H1 (cell line): ENCODE data around the gene SRPRA. TPM values are rescaled to one million over a fixed set of nuclear protein-coding genes. Genes with fewer than 3 reads are reported as not detected.

Source experiments
- CTCF ChIA-PET: fragments of 300-600 bp; sonication (Branson Sonifier 250); formaldehyde crosslinking; loops from one replicate; lab custom pipeline; 2021; ENCODE audit not compliant: partially characterized antibody; lab: Charles Lee
- POLR2A ChIA-PET: fragments of 300-600 bp; sonication (Branson Sonifier 250); formaldehyde crosslinking; loops from one replicate; lab custom pipeline; 2021; ENCODE audit warnings: inconsistent platforms; ENCODE audit not compliant: partially characterized antibody; lab: Charles Lee
- DNase-seq, 2 experiments: peaks; one replicate each; pipeline versions ENCODE4 v3.0.0 to v3.0.0-alpha.2; 2010 to 2022; ENCODE audit warnings: low spot score in 2 of 2, low read depth in 1 of 2, mixed read lengths in 1 of 2
- FAIRE-seq: peaks from 2 replicates; lab custom pipeline; 2011; peaks lifted over from hg19 to GRCh38; lab: Jason Lieb, UNC
- H2AFZ ChIP-seq: 2 replicates; pipeline ENCODE4 v1.8.1; 2012; ENCODE audit warnings: low read length, inconsistent platforms
- H2AK5ac ChIP-seq: 2 replicates; pipeline ENCODE4 v1.6.1; 2013; ENCODE audit warnings: low read depth, low read length
- H2BK120ac ChIP-seq: replicated peaks from 2 replicates; pipeline ENCODE3; 2013; ENCODE audit warnings: low read depth, low read length, inconsistent platforms
- H2BK12ac ChIP-seq: 2 replicates; pipeline ENCODE4 v1.6.1; 2013; ENCODE audit warnings: low read depth, low read length
- H2BK15ac ChIP-seq: 2 replicates; pipeline ENCODE4 v1.6.1; 2013; ENCODE audit warnings: low read length
- H2BK20ac ChIP-seq: 2 replicates; pipeline ENCODE4 v1.6.1; 2013; ENCODE audit warnings: low read length
- H2BK5ac ChIP-seq: 2 replicates; pipeline ENCODE4 v1.6.1; 2013; ENCODE audit warnings: low read depth, low read length
- H3K14ac ChIP-seq: 2 replicates; pipeline ENCODE4 v1.6.1; 2013; ENCODE audit warnings: inconsistent platforms; ENCODE audit not compliant: insufficient read length
- H3K18ac ChIP-seq: 2 replicates; pipeline ENCODE4 v1.6.1; 2013; ENCODE audit warnings: low read length; ENCODE audit errors: extremely low read depth
- H3K23ac ChIP-seq: 2 replicates; pipeline ENCODE4 v1.6.1; 2013; ENCODE audit warnings: inconsistent platforms; ENCODE audit not compliant: insufficient read length
- H3K23me2 ChIP-seq: 2 replicates; pipeline ENCODE4 v1.6.1; 2013; ENCODE audit warnings: low read depth, low read length
- H3K27ac ChIP-seq: 2 replicates; pipeline ENCODE4 v1.6.1; 2011; ENCODE audit warnings: low read depth, low read length, inconsistent platforms
- H3K27me3 ChIP-seq, 4 experiments: replicated peaks in 1 of 4; 1 replicate in 1 of 4; 2 replicates in 3 of 4; pipeline versions ENCODE4 v1.6.1 to v1.8.1; 2011 to 2013; ENCODE audit warnings: low read length in 3 of 4, mild to moderate bottlenecking in 3 of 4, inconsistent platforms in 2 of 4, mixed read lengths in 2 of 4, moderate library complexity in 1 of 4; ENCODE audit not compliant: control insufficient read depth in 3 of 4, insufficient read depth in 3 of 4; ENCODE audit errors: extremely low read depth in 1 of 4
- H3K36me3 ChIP-seq, 4 experiments: 2 replicates each; pipeline versions ENCODE4 v1.6.1 to v1.8.1; 2011 to 2013; ENCODE audit warnings: mild to moderate bottlenecking in 4 of 4, low read length in 3 of 4, moderate library complexity in 2 of 4, control low read depth in 1 of 4, inconsistent platforms in 1 of 4; ENCODE audit not compliant: insufficient read depth in 4 of 4, control insufficient read depth in 2 of 4
- H3K4ac ChIP-seq: replicated peaks from 2 replicates; pipeline ENCODE3; 2013; ENCODE audit warnings: low read length, low read depth, mixed read lengths, inconsistent platforms; ENCODE audit not compliant: insufficient read length
- H3K4me1 ChIP-seq, 4 experiments: replicated peaks in 1 of 4; 1 replicate in 1 of 4; 2 replicates in 3 of 4; pipeline versions ENCODE4 v1.6.1 to v1.8.1; 2011 to 2013; ENCODE audit warnings: low read length in 3 of 4, inconsistent platforms in 2 of 4, mixed read lengths in 1 of 4; ENCODE audit not compliant: insufficient read depth in 4 of 4, control insufficient read depth in 3 of 4
- H3K4me2 ChIP-seq, 2 experiments: 2 replicates each; pipeline versions ENCODE4 v1.6.1 to v1.8.1; 2011 to 2013; ENCODE audit warnings: low read depth in 2 of 2, low read length in 2 of 2, control low read depth in 1 of 2, inconsistent platforms in 1 of 2, mild to moderate bottlenecking in 1 of 2; ENCODE audit not compliant: insufficient read depth in 1 of 2
- H3K4me3 ChIP-seq, 4 experiments: fragments of 200-600, 300-600 bp in 1 of 4; sonication (generic), shearing (Covaris generic), sonication (Bioruptor Twin) in 1 of 4; 2 replicates each; pipeline versions ENCODE4 v1.5.1 to v1.8.1; 2011 to 2016; ENCODE audit warnings: low read length in 4 of 4, low read depth in 3 of 4, control low read depth in 2 of 4, inconsistent platforms in 2 of 4, mild to moderate bottlenecking in 2 of 4, mixed read lengths in 1 of 4, moderate library complexity in 1 of 4; ENCODE audit not compliant: insufficient read depth in 2 of 4; ENCODE audit errors: extremely low read depth in 1 of 4
- H3K56ac ChIP-seq: replicated peaks from 2 replicates; pipeline ENCODE3; 2013; ENCODE audit warnings: low read depth, mild to moderate bottlenecking, mixed read lengths, low read length, inconsistent platforms; ENCODE audit not compliant: insufficient read length
- H3K79me1 ChIP-seq: 2 replicates; pipeline ENCODE4 v1.6.1; 2013; ENCODE audit warnings: low read depth, low read length, control low read depth
- H3K79me2 ChIP-seq, 2 experiments: 2 replicates each; pipeline versions ENCODE4 v1.6.1 to v1.8.1; 2012 to 2013; ENCODE audit warnings: low read length in 2 of 2, mild to moderate bottlenecking in 2 of 2, inconsistent platforms in 1 of 2; ENCODE audit not compliant: insufficient read depth in 2 of 2, control insufficient read depth in 1 of 2
- H3K9ac ChIP-seq, 4 experiments: replicated peaks in 1 of 4; 1 replicate in 1 of 4; 2 replicates in 3 of 4; pipeline versions ENCODE4 v1.6.1 to v1.8.1; 2011 to 2013; ENCODE audit warnings: low read depth in 3 of 4, low read length in 3 of 4, control low read depth in 2 of 4, mild to moderate bottlenecking in 2 of 4, moderate library complexity in 2 of 4, inconsistent platforms in 1 of 4; ENCODE audit errors: extremely low read depth in 1 of 4
- H3K9me3 ChIP-seq, 2 experiments: 2 replicates each; pipeline versions ENCODE4 v1.6.1 to v1.8.1; 2012 to 2013; ENCODE audit warnings: mild to moderate bottlenecking in 2 of 2, moderate library complexity in 2 of 2, control low read depth in 1 of 2, inconsistent platforms in 1 of 2, low read depth in 1 of 2, low read length in 1 of 2, mixed read lengths in 1 of 2; ENCODE audit not compliant: insufficient read depth in 2 of 2
- H4K20me1 ChIP-seq, 2 experiments: replicated peaks in 1 of 2; 2 replicates each; pipeline versions ENCODE3 to v1.8.1; 2011 to 2013; ENCODE audit warnings: inconsistent platforms in 2 of 2, low read length in 2 of 2, mild to moderate bottlenecking in 1 of 2; ENCODE audit not compliant: insufficient read depth in 2 of 2, control insufficient read depth in 1 of 2
- H4K5ac ChIP-seq: 2 replicates; pipeline ENCODE4 v1.6.1; 2013; ENCODE audit warnings: low read length, low read depth, mixed read lengths, inconsistent platforms; ENCODE audit not compliant: insufficient read length
- H4K8ac ChIP-seq: 2 replicates; pipeline ENCODE4 v1.8.0; 2013; ENCODE audit warnings: mild to moderate bottlenecking, moderate library complexity, low read length, inconsistent platforms; ENCODE audit not compliant: insufficient read depth; ENCODE audit errors: extremely low read depth
- H4K91ac ChIP-seq: replicated peaks from 2 replicates; pipeline ENCODE3; 2013; ENCODE audit warnings: low read length, mixed read lengths, inconsistent platforms; ENCODE audit not compliant: insufficient read length
- E2F6 ChIP-seq: IDR thresholded peaks from 2 replicates; pipeline ENCODE4 v1.6.1; 2012; ENCODE audit warnings: inconsistent platforms
- EGR1 ChIP-seq: IDR thresholded peaks from 2 replicates; pipeline ENCODE4 v1.6.1; 2011; ENCODE audit warnings: low read depth, low read length, borderline replicate concordance
- EZH2 ChIP-seq: fragments of 200-600 bp; sonication (generic); IDR thresholded peaks from 2 replicates; pipeline ENCODE4 v1.7.1; 2012; ENCODE audit warnings: low read depth, mild to moderate bottlenecking, moderate library complexity, low read length, inconsistent platforms; ENCODE audit not compliant: severe bottlenecking
- HDAC2 ChIP-seq, 2 experiments: fragments of 300-600 bp in 1 of 2; sonication (generic) in 1 of 2; IDR thresholded peaks; 2 replicates each; pipeline ENCODE4 v1.6.1; 2011 to 2012; ENCODE audit warnings: low read depth in 2 of 2, low read length in 2 of 2, mild to moderate bottlenecking in 2 of 2, moderate library complexity in 2 of 2, borderline replicate concordance in 1 of 2, inconsistent platforms in 1 of 2
- KDM1A ChIP-seq: fragments of 200-600, 300-600 bp; sonication (generic); IDR thresholded peaks from 2 replicates; pipeline ENCODE4 v1.7.1; 2016; ENCODE audit warnings: mild to moderate bottlenecking, low read length, borderline replicate concordance
- KDM4A ChIP-seq: IDR thresholded peaks from one replicate; pipeline ENCODE4 v1.7.1; 2012; ENCODE audit warnings: low read depth, mild to moderate bottlenecking, moderate library complexity, low read length, inconsistent platforms; ENCODE audit not compliant: severe bottlenecking
- POLR2AphosphoS5 ChIP-seq: IDR thresholded peaks from 2 replicates; pipeline ENCODE4 v1.6.1; 2011; ENCODE audit warnings: low read depth, low read length
- RFX5 ChIP-seq: IDR thresholded peaks from 2 replicates; pipeline ENCODE4 v1.6.1; 2011; ENCODE audit warnings: low read depth, low read length, improper control_type of control experiment, borderline replicate concordance
- SIN3A ChIP-seq, 2 experiments: IDR thresholded peaks in 1 of 2; conservative IDR thresholded peaks in 1 of 2; 2 replicates each; pipeline ENCODE4 v1.6.1; 2011 to 2012; ENCODE audit warnings: low read length in 2 of 2, improper control_type of control experiment in 1 of 2, low read depth in 1 of 2, mild to moderate bottlenecking in 1 of 2
- SP2 ChIP-seq: IDR thresholded peaks from 2 replicates; pipeline ENCODE4 v1.6.1; 2012; ENCODE audit warnings: mild to moderate bottlenecking, low read length, inconsistent platforms
- WGBS, 2 experiments: shearing (Covaris generic) in 1 of 2; methylation state at CpG; one replicate each; pipeline versions ENCODE4 v1.1.6 to v1.1.7; 2013 to 2015; ENCODE audit warnings: low lambda C conversion rate in 2 of 2, mixed read lengths in 2 of 2, inconsistent platforms in 1 of 2, low coverage in 1 of 2, missing lambda C conversion rate in 1 of 2; ENCODE audit not compliant: insufficient replicate concordance in 2 of 2, insufficient coverage in 1 of 2, insufficient read length in 1 of 2; ENCODE audit errors: extremely low coverage in 1 of 2, missing lambda C conversion rate in 1 of 2; 5-methylcytosine and 5-hydroxymethylcytosine counted together
- polyA plus RNA-seq, 7 experiments: library from polyadenylated mRNA; depleted of rRNA in 3 of 7; stranded (reverse) in 5 of 7; unstranded in 2 of 7; fragments of >200 nt in 5 of 7; fragments of 200-250 nt in 2 of 7; gene quantifications; 1 replicate in 5 of 7; 2 replicates in 1 of 7; 4 replicates in 1 of 7; pipeline versions ENCODE4 v1.2.1 to v1.2.3, GENCODE V29; 2011 to 2013; ENCODE audit warnings: missing spikeins in 2 of 7, mixed read lengths in 2 of 7
- total RNA-seq: library from RNA; stranded (reverse); fragmentation: NEBNext Ultra II Directional; extraction: Animal tissue kit (Norgen Biotek cat#: 25700); gene quantifications from 2 replicates; pipeline ENCODE4 v1.2.1, GENCODE V29; 2021

The SRPRA gene
- total and polyA plus RNA-seq, 2 of the 8 experiments (the other 6 are each of a cell fraction or from before 2014, with no cell fraction given) = 57.6 to 62.0 TPM

DNA sequence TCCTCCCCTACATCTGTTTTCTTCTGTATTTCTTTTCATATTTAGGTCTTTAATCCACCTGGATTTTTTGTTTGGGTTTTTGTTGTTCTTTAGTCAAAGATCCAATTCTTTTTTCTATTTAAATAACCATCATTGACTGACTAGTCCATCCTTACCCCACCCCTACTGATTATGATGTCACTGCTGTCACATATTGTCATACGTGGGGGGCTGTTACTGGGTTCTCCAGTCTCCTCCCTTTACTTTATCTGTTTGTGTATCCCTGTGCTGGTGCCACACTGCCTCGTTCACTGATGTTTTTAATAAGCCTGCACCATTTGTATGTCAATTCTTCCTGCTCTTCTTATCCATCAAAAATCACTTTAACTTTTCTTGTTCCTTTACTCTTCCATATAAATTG is 28.3 kb upstream of the SRPRA start:
- Histone ChIP-seq H3K27me3 (no peaks in the 10 kb centered on the region), H3K27ac (no peak overlapping the region), H3K9me3 (no peaks in the 10 kb centered on the region), H3K79me2 (no peaks in the 10 kb centered on the region), H3K4ac (no peak overlapping the region), H3K9ac (no peak overlapping the region), H3K36me3 (peaks cover 2 to 10% (median 8%) of the 10 kb centered on the region in 4 experiments; a peak in 6 of 8 replicates), H2AFZ (no peak overlapping the region), H4K8ac (no peak overlapping the region), H2BK120ac (no peak overlapping the region), H4K5ac (no peak overlapping the region), H2BK5ac (no peak overlapping the region), H3K79me1 (no peaks in the 10 kb centered on the region), H3K18ac (no peak overlapping the region), H3K23me2 (no peaks in the 10 kb centered on the region)
- FAIRE-seq = no peak
- POLR2A ChIA-PET = no interaction called here
- CTCF ChIA-PET = no interaction called here
- TF ChIP-seq KDM4A = no peak
- no peak for TF ChIP-seq SIN3A (conservative IDR thresholded peaks at IDR 0.05 in 1 of 2, IDR thresholded peaks at IDR 0.05 in 1 of 2; ENCODE audit: low read depth in 1 of 2, low read length in 2 of 2)
- TF ChIP-seq RFX5 = no peak
- TF ChIP-seq HDAC2 (IDR thresholded peaks at IDR 0.05; ENCODE audit: borderline replicate concordance in 1 of 2, low read depth in 2 of 2, low read length in 2 of 2) = no peak
- no peak for TF ChIP-seq KDM1A
- TF ChIP-seq POLR2AphosphoS5 = no peak
- no peak for TF ChIP-seq SP2
- TF ChIP-seq EGR1 = no peak
- TF ChIP-seq E2F6 = no peak
- TF ChIP-seq EZH2 = no peak
- TF ChIP-seq, all 59 proteins: peak for 0
- H3K4me2 ChIP-seq = no peak overlapping the region
- no peak overlapping the region for H2BK12ac ChIP-seq
- H3K23ac ChIP-seq = no peak overlapping the region
- H4K91ac ChIP-seq = no peak overlapping the region
- H3K4me3 ChIP-seq = no peak overlapping the region
- no peak overlapping the region for H3K56ac ChIP-seq
- no peak for DNase-seq
- H3K4me1 ChIP-seq = no peaks in the 10 kb centered on the region
- no peak overlapping the region for H2AK5ac ChIP-seq
- H2BK20ac ChIP-seq = no peak overlapping the region
- no peak overlapping the region for H3K14ac ChIP-seq
- H2BK15ac ChIP-seq = no peak overlapping the region
- H4K20me1 ChIP-seq = peaks cover 0 to 9% of the 10 kb centered on the region in 2 experiments
- WGBS, 2 experiments = 84% methylated on average over 2 of the region's 2 CpGs; no CpG with 5 or more reads in 1 of the 2 experiments
